NCI-H2029 (cell line): ENCODE results near the gene DGKG.
A peak's percentile ranks its signal among the peaks of the same experiment; 100 is the strongest.

Source experiments
- DNase-seq: peaks from one replicate; lab custom pipeline; 2025; lab: John Stamatoyannopoulos, UW

Gene DGKG

GRCh38 chr3:186209810-186210752, 152.0 kb downstream of the DGKG start:
- DNase-seq: peak; percentile 91

- no peak for DNase-seq
Observed at GRCh38 chr3:186208296-186208989, 153.6 kb downstream of the DGKG start.

- no peak for DNase-seq
Observed at GRCh38 chr3:186207515-186207914, 154.5 kb downstream of the DGKG start.

- DNase-seq: no peak
Observed at GRCh38 chr3:186200726-186201125, 161.3 kb downstream of the DGKG start.

- DNase-seq: no peak
Observed at GRCh38 chr3:186198442-186198841, 163.6 kb downstream of the DGKG start.

GRCh38 chr3:186194451-186194811, 167.6 kb downstream of the DGKG start:
- DNase-seq: no peak

- no peak for DNase-seq
Observed at GRCh38 chr3:186193534-186194450, 168.2 kb downstream of the DGKG start.

- no peak for DNase-seq
Observed at GRCh38 chr3:186192823-186193222, 169.2 kb downstream of the DGKG start.

GRCh38 chr3:186189492-186189891, 172.5 kb downstream of the DGKG start:
- DNase-seq: no peak

GRCh38 chr3:186187401-186188275, 174.4 kb downstream of the DGKG start:
- no peak for DNase-seq

GRCh38 chr3:186185194-186185787, 176.7 kb downstream of the DGKG start:
- no peak for DNase-seq

- DNase-seq: no peak
Observed at GRCh38 chr3:186184021-186184420, 178.0 kb downstream of the DGKG start.

- no peak for DNase-seq
Observed at GRCh38 chr3:186182850-186183249, 179.2 kb downstream of the DGKG start.

GRCh38 chr3:186181901-186182300, 180.1 kb downstream of the DGKG start:
- no peak for DNase-seq

GRCh38 chr3:186180891-186181481, 181.0 kb downstream of the DGKG start:
- no peak for DNase-seq

GRCh38 chr3:186180151-186180550, 181.9 kb downstream of the DGKG start:
- no peak for DNase-seq

- no peak for DNase-seq
Observed at GRCh38 chr3:186178412-186178811, 183.6 kb downstream of the DGKG start.

GRCh38 chr3:186176373-186176990, 185.6 kb downstream of the DGKG start:
- DNase-seq: no peak

GRCh38 chr3:186173224-186173815, 188.7 kb downstream of the DGKG start:
- DNase-seq: no peak

- DNase-seq: no peak
Observed at GRCh38 chr3:186172353-186172752, 189.7 kb downstream of the DGKG start.
